Trophoblast cell (in vitro differentiated cells and primary cell): ENCODE data around the gene CADM2.

ENCODE experiments used
- DNase-seq, 2 donors: peaks; one replicate each; pipeline ENCODE4 v3.0.0-alpha.2; 2016
- H2AFZ ChIP-seq: 2 replicates; pipeline ENCODE4 v1.6.1; 2013; ENCODE audit warnings: low read length, moderate library complexity, mild to moderate bottlenecking; ENCODE audit not compliant: insufficient read depth, poor library complexity
- H2AK5ac ChIP-seq: 2 replicates; pipeline ENCODE4 v1.6.1; 2013; ENCODE audit warnings: mild to moderate bottlenecking, low read length
- H2BK120ac ChIP-seq: 2 replicates; pipeline ENCODE4 v1.6.1; 2013; ENCODE audit warnings: low read length, mild to moderate bottlenecking, moderate library complexity; ENCODE audit not compliant: insufficient read depth, poor library complexity
- H2BK12ac ChIP-seq: 2 replicates; pipeline ENCODE4 v1.6.1; 2013; ENCODE audit warnings: mild to moderate bottlenecking, low read length, moderate library complexity
- H2BK5ac ChIP-seq: 2 replicates; pipeline ENCODE4 v1.6.1; 2013; ENCODE audit warnings: low read length, low read depth, moderate library complexity, mild to moderate bottlenecking; ENCODE audit not compliant: poor library complexity
- H3K14ac ChIP-seq: 2 replicates; pipeline ENCODE4 v1.6.1; 2013; ENCODE audit warnings: mild to moderate bottlenecking, low read length
- H3K18ac ChIP-seq: 2 replicates; pipeline ENCODE4 v1.6.1; 2013; ENCODE audit warnings: mild to moderate bottlenecking, low read length
- H3K23ac ChIP-seq: 2 replicates; pipeline ENCODE4 v1.6.1; 2013; ENCODE audit warnings: low read length
- H3K27ac ChIP-seq: 2 replicates; pipeline ENCODE4 v1.5.1; 2013; ENCODE audit warnings: low read depth, mild to moderate bottlenecking, inconsistent platforms, low read length, moderate library complexity
- H3K27me3 ChIP-seq: 2 replicates; pipeline ENCODE4 v1.6.1; 2013; ENCODE audit warnings: inconsistent platforms, mild to moderate bottlenecking, low read length, moderate library complexity; ENCODE audit not compliant: insufficient read depth
- H3K36me3 ChIP-seq, 2 experiments: 1 replicate in 1 of 2; 2 replicates in 1 of 2; pipeline ENCODE4 v1.6.1; 2013; ENCODE audit warnings: low read length in 2 of 2, mild to moderate bottlenecking in 2 of 2, moderate library complexity in 1 of 2; ENCODE audit not compliant: insufficient read depth in 2 of 2, control insufficient read depth in 1 of 2
- H3K4ac ChIP-seq: 2 replicates; pipeline ENCODE4 v1.6.1; 2013; ENCODE audit warnings: low read depth, mild to moderate bottlenecking, low read length, moderate library complexity
- H3K4me1 ChIP-seq, 2 experiments: 1 replicate in 1 of 2; 2 replicates in 1 of 2; pipeline ENCODE4 v1.6.1; 2013; ENCODE audit warnings: low read length in 2 of 2, mild to moderate bottlenecking in 2 of 2, moderate library complexity in 1 of 2; ENCODE audit not compliant: insufficient read depth in 2 of 2, control insufficient read depth in 1 of 2
- H3K4me2 ChIP-seq: 2 replicates; pipeline ENCODE4 v1.6.1; 2013; ENCODE audit warnings: inconsistent platforms, mild to moderate bottlenecking, low read length, moderate library complexity
- H3K4me3 ChIP-seq: 2 replicates; pipeline ENCODE4 v1.5.1; 2013; ENCODE audit warnings: mild to moderate bottlenecking, low read depth, low read length, inconsistent platforms
- H3K79me1 ChIP-seq: one replicate; pipeline ENCODE4 v1.6.1; 2013; ENCODE audit warnings: low read length
- H3K79me2 ChIP-seq: 2 replicates; pipeline ENCODE4 v1.6.1; 2013; ENCODE audit warnings: low read length, mild to moderate bottlenecking; ENCODE audit not compliant: control insufficient read depth, insufficient read depth, poor library complexity
- H3K9ac ChIP-seq: 2 replicates; pipeline ENCODE4 v1.6.1; 2013; ENCODE audit warnings: mild to moderate bottlenecking, low read length
- H3K9me3 ChIP-seq: 2 replicates; pipeline ENCODE4 v1.6.1; 2013; ENCODE audit warnings: low read depth, mild to moderate bottlenecking, control low read depth, inconsistent platforms, low read length; ENCODE audit not compliant: insufficient read depth
- H4K12ac ChIP-seq: 2 replicates; pipeline ENCODE4 v1.6.1; 2013; ENCODE audit warnings: low read depth, mild to moderate bottlenecking, low read length, moderate library complexity
- H4K8ac ChIP-seq: 2 replicates; pipeline ENCODE4 v1.6.1; 2013; ENCODE audit warnings: low read depth, mild to moderate bottlenecking, low read length, moderate library complexity
- H4K91ac ChIP-seq: one replicate; pipeline ENCODE4 v1.6.1; 2013; ENCODE audit warnings: low read depth, mild to moderate bottlenecking, low read length, moderate library complexity
- WGBS: extraction: QIAGEN DNeasy Blood & Tissue Kit; methylation state at CpG from one replicate; pipeline ENCODE4 v1.1.7; 2013; ENCODE audit warnings: missing lambda C conversion rate; ENCODE audit not compliant: insufficient read length, insufficient coverage; ENCODE audit errors: extremely low coverage; 5-methylcytosine and 5-hydroxymethylcytosine counted together

CADM2 gene

GRCh38 chr3:85933326-85933725, 974.5 kb downstream of the CADM2 start:
- Histone ChIP-seq H4K12ac (no peak overlapping the region), H3K18ac (no peak overlapping the region), H4K91ac (no peak overlapping the region), H3K4me2 (no peak overlapping the region), H2BK12ac (no peak overlapping the region), H3K79me2 (no peaks in the 10 kb centered on the region), H3K79me1 (no peaks in the 10 kb centered on the region), H2BK5ac (no peak overlapping the region), H4K8ac (no peak overlapping the region), H3K4ac (no peak overlapping the region), H3K27me3 (no peaks in the 10 kb centered on the region), H3K9me3 (no peaks in the 10 kb centered on the region), H3K9ac (no peak overlapping the region), H3K4me1 (no peaks in the 10 kb centered on the region), H3K14ac (no peak overlapping the region), H2BK120ac (no peak overlapping the region), H3K27ac (no peak overlapping the region), H2AFZ (no peak overlapping the region), H2AK5ac (no peak overlapping the region), H3K23ac (no peak overlapping the region), H3K36me3 (no peaks in the 10 kb centered on the region), H3K4me3 (no peak overlapping the region)
- no peak for DNase-seq
- WGBS: no CpG with 5 or more reads among the region's 5 CpGs

- no peak overlapping the region for H4K12ac ChIP-seq
- no peak overlapping the region for H2BK120ac ChIP-seq
- no peak overlapping the region for H3K4ac ChIP-seq
- H4K91ac ChIP-seq: no peak overlapping the region
- no peaks in the 10 kb centered on the region for H3K36me3 ChIP-seq
- no peak overlapping the region for H3K27ac ChIP-seq
- no peaks in the 10 kb centered on the region for H3K9me3 ChIP-seq
- no CpG with 5 or more reads among the region's 1 CpG for WGBS
- H3K14ac ChIP-seq: no peak overlapping the region
- no peak overlapping the region for H4K8ac ChIP-seq
- no peak overlapping the region for H2BK5ac ChIP-seq
- H3K9ac ChIP-seq: no peak overlapping the region
- H3K23ac ChIP-seq: no peak overlapping the region
- H3K79me1 ChIP-seq: no peaks in the 10 kb centered on the region
- H2AFZ ChIP-seq: no peak overlapping the region
- H3K4me1 ChIP-seq: no peaks in the 10 kb centered on the region
- H3K4me2 ChIP-seq: no peak overlapping the region
- no peak for DNase-seq
- H3K4me3 ChIP-seq: no peak overlapping the region
- H3K27me3 ChIP-seq: no peaks in the 10 kb centered on the region
- no peak overlapping the region for H3K18ac ChIP-seq
- no peak overlapping the region for H2BK12ac ChIP-seq
- no peak overlapping the region for H2AK5ac ChIP-seq
- H3K79me2 ChIP-seq: no peaks in the 10 kb centered on the region
Measured at GRCh38 chr3:85935171-85935570, 976.4 kb downstream of the CADM2 start.

- Histone ChIP-seq H3K4me3 (no peak overlapping the region), H3K36me3 (no peaks in the 10 kb centered on the region), H2BK12ac (no peak overlapping the region), H4K91ac (no peak overlapping the region), H3K18ac (no peak overlapping the region), H3K9me3 (no peaks in the 10 kb centered on the region), H3K27ac (no peak overlapping the region), H4K12ac (no peak overlapping the region), H2AFZ (no peak overlapping the region), H3K79me1 (no peaks in the 10 kb centered on the region), H2BK120ac (no peak overlapping the region), H4K8ac (no peak overlapping the region), H3K14ac (no peak overlapping the region), H2BK5ac (no peak overlapping the region), H3K27me3 (no peaks in the 10 kb centered on the region), H3K4ac (no peak overlapping the region), H2AK5ac (no peak overlapping the region), H3K9ac (no peak overlapping the region), H3K4me2 (no peak overlapping the region), H3K23ac (no peak overlapping the region), H3K79me2 (no peaks in the 10 kb centered on the region), H3K4me1 (no peaks in the 10 kb centered on the region)
- DNase-seq: no peak
- WGBS: no CpG with 5 or more reads among the region's 3 CpGs
Measured at GRCh38 chr3:85939074-85939482, 980.3 kb downstream of the CADM2 start.

- Histone ChIP-seq H3K4ac (no peak overlapping the region), H4K12ac (no peak overlapping the region), H3K27me3 (no peaks in the 10 kb centered on the region), H3K9me3 (no peaks in the 10 kb centered on the region), H3K36me3 (no peaks in the 10 kb centered on the region), H3K79me2 (no peaks in the 10 kb centered on the region), H3K23ac (no peak overlapping the region), H2AK5ac (no peak overlapping the region), H4K91ac (no peak overlapping the region), H2BK120ac (no peak overlapping the region), H2BK5ac (no peak overlapping the region), H3K27ac (no peak overlapping the region), H2AFZ (no peak overlapping the region), H3K9ac (no peak overlapping the region), H3K14ac (no peak overlapping the region), H3K79me1 (no peaks in the 10 kb centered on the region), H3K4me2 (no peak overlapping the region), H3K18ac (no peak overlapping the region), H3K4me3 (no peak overlapping the region), H4K8ac (no peak overlapping the region), H2BK12ac (no peak overlapping the region), H3K4me1 (no peaks in the 10 kb centered on the region)
- WGBS: no CpG with 5 or more reads among the region's 1 CpG
- DNase-seq: no peak
Measured at GRCh38 chr3:85950435-85950834, 991.6 kb downstream of the CADM2 start.
